Hypothalamus (tissue), 51 donors: ENCODE measurements around the gene SMCO2.

Experiments
- DNase-seq, 51 donors: peaks; one replicate each; lab custom pipeline; 2025; lab: John Stamatoyannopoulos, UW

Gene SMCO2

GRCh38 chr12:27446436-27446835 is at the start of gene SMCO2:
Gene SMCO2, plus strand, starts transcription at chr12:27446736. Its CDS starts 23,896 bp downstream, at chr12:27470632.
- no peak for DNase-seq

- no peak for DNase-seq
These were observed 48.1 kb upstream of the SMCO2 start for GRCh38 chr12:27398466-27398865.

- no peak for DNase-seq
These were observed 47.5 kb upstream of the SMCO2 start for GRCh38 chr12:27399074-27399473.

- no peak for DNase-seq
These were observed 45.6 kb upstream of the SMCO2 start for GRCh38 chr12:27400856-27401354.

- DNase-seq: no peak
These were observed 34.5 kb upstream of the SMCO2 start for GRCh38 chr12:27412047-27412446.

GRCh38 chr12:27422697-27423096 is 23.8 kb upstream of the SMCO2 start:
- no peak for DNase-seq

- DNase-seq: peak in 9 of 51 donors; percentile 0 to 11 (median 3)
These were observed 21.8 kb upstream of the SMCO2 start for GRCh38 chr12:27424631-27425230.

- DNase-seq: no peak
These were observed 21.2 kb upstream of the SMCO2 start for GRCh38 chr12:27425306-27425705.

GRCh38 chr12:27426743-27427487 is 19.6 kb upstream of the SMCO2 start:
- no peak for DNase-seq

- no peak for DNase-seq
These were observed 18.7 kb upstream of the SMCO2 start for GRCh38 chr12:27427824-27428223.

- no peak for DNase-seq
These were observed 18.1 kb upstream of the SMCO2 start for GRCh38 chr12:27428466-27428865.

GRCh38 chr12:27429606-27430005 is 16.9 kb upstream of the SMCO2 start:
- DNase-seq: no peak

GRCh38 chr12:27431185-27431584 is 15.4 kb upstream of the SMCO2 start:
- no peak for DNase-seq

- peak in 23 of 51 donors; percentile 0 to 56 (median 9) for DNase-seq
These were observed 11.6 kb upstream of the SMCO2 start for GRCh38 chr12:27434673-27435565.

- no peak for DNase-seq
These were observed 10.5 kb upstream of the SMCO2 start for GRCh38 chr12:27436029-27436428.

GRCh38 chr12:27436768-27437167 is 9.8 kb upstream of the SMCO2 start:
- no peak for DNase-seq

- DNase-seq: no peak
These were observed 8.7 kb upstream of the SMCO2 start for GRCh38 chr12:27437839-27438238.

- no peak for DNase-seq
These were observed 1.2 kb downstream of the SMCO2 start for GRCh38 chr12:27447761-27448160.

GRCh38 chr12:27449026-27449425 is 2.5 kb downstream of the SMCO2 start:
- no peak for DNase-seq

- no peak for DNase-seq
These were observed 3.5 kb downstream of the SMCO2 start for GRCh38 chr12:27449893-27450534.
